ENCODE results near the gene GADD45B. TPM values are rescaled to one million over a fixed set of nuclear protein-coding genes. Genes with fewer than 3 reads are reported as not detected.

The GADD45B gene
- total RNA-seq (16.4 and 32.5 TPM in 2 replicates), polyA plus RNA-seq (61.7 and 72.8 TPM in 2 replicates), polyA minus RNA-seq (ENCODE audit: low replicate concordance) (44.8 and 57.4 TPM in 2 replicates)
- 49.2 and 60.5 TPM in 2 replicates for polyA plus RNA-seq (2012)

DNA sequence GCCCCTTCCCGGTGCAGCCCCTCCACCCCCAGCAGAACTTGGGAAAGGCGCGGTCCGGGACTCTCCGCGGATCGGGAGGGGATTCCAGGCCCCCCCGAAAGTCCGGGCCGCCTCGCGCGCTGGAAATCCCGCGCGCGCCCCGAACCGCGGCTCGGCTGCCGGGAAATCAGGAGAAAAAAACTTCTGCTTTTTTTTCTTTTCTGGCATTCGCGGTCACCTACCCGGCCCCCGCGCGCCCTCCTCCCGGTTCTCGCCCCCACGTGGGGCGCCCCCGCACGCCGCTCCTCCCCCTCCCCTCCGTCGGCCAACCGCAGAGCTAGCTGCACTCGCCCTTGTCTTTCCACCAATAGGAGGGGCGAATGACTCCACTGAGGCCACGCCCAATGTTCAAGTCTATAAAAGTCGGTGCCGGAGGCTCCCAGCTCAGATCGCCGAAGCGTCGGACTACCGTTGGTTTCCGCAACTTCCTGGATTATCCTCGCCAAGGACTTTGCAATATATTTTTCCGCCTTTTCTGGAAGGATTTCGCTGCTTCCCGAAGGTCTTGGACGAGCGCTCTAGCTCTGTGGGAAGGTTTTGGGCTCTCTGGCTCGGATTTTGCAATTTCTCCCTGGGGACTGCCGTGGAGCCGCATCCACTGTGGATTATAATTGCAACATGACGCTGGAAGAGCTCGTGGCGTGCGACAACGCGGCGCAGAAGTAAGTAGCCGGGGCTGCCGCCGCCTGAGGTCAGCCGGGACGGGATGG lies at the start of gene GADD45B:
Gene GADD45B (plus strand): TSS at position 426 of the 749 bp plus-strand sequence. CDS start 232 bp downstream, at position 658.
- no peaks in the 10 kb centered on the region for H3K9me3 ChIP-seq (ENCODE audit: control insufficient read depth, insufficient read depth, low read depth, low read length)
- peak within 1 kb of the TSS; percentile 90 for H3K27ac ChIP-seq (ENCODE audit: insufficient read depth, low read length)
- H3K79me2 ChIP-seq (ENCODE audit: control insufficient read depth, insufficient read depth, low read length): peaks cover 23% of the 10 kb centered on the region
- peak within 1 kb of the TSS; percentile 90 to 100 (median 94) for H3K4me3 ChIP-seq (replicated peaks in 1 of 4; ENCODE audit: control extremely low read depth in 1 of 4, insufficient read depth in 1 of 4, low read depth in 3 of 4, low read length in 4 of 4)
- peak within 1 kb of the TSS; percentile 87 for H3K9ac ChIP-seq (ENCODE audit: insufficient read depth, low read length)
- H4K20me1 ChIP-seq (ENCODE audit: control insufficient read depth, extremely low read depth, insufficient read depth, low read length): no peaks in the 10 kb centered on the region
- H3K36me3 ChIP-seq (ENCODE audit: control insufficient read depth, insufficient read depth, low read length): peaks cover 8% of the 10 kb centered on the region
- H3K4me2 ChIP-seq (ENCODE audit: extremely low read depth, insufficient read depth, low read length): peak within 1 kb of the TSS; percentile 98
- H3K4me1 ChIP-seq (ENCODE audit: control insufficient read depth, extremely low read depth, insufficient read depth, low read length): no peaks in the 10 kb centered on the region
- H2AFZ ChIP-seq (ENCODE audit: low read length): no peak within 1 kb of the TSS
- TF ChIP-seq, protein P1, sequence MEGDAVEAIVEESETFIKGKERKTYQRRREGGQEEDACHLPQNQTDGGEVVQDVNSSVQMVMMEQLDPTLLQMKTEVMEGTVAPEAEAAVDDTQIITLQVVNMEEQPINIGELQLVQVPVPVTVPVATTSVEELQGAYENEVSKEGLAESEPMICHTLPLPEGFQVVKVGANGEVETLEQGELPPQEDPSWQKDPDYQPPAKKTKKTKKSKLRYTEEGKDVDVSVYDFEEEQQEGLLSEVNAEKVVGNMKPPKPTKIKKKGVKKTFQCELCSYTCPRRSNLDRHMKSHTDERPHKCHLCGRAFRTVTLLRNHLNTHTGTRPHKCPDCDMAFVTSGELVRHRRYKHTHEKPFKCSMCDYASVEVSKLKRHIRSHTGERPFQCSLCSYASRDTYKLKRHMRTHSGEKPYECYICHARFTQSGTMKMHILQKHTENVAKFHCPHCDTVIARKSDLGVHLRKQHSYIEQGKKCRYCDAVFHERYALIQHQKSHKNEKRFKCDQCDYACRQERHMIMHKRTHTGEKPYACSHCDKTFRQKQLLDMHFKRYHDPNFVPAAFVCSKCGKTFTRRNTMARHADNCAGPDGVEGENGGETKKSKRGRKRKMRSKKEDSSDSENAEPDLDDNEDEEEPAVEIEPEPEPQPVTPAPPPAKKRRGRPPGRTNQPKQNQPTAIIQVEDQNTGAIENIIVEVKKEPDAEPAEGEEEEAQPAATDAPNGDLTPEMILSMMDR (conservative IDR thresholded peaks at IDR 0.05 in 1 of 2, IDR thresholded peaks at IDR 0.05 in 1 of 2; ENCODE audit: low read depth in 1 of 2, low read length in 2 of 2): no peak
- no peak for TF ChIP-seq EZH2 (IDR thresholded peaks at IDR 0.05; ENCODE audit: low read length, missing control alignments)
- H3K27me3 ChIP-seq (ENCODE audit: control insufficient read depth, insufficient read depth, low read length): no peaks in the 10 kb centered on the region
- peak; percentile 96 to 99 for DNase-seq (ENCODE audit: low read depth in 2 of 2)

DNA sequence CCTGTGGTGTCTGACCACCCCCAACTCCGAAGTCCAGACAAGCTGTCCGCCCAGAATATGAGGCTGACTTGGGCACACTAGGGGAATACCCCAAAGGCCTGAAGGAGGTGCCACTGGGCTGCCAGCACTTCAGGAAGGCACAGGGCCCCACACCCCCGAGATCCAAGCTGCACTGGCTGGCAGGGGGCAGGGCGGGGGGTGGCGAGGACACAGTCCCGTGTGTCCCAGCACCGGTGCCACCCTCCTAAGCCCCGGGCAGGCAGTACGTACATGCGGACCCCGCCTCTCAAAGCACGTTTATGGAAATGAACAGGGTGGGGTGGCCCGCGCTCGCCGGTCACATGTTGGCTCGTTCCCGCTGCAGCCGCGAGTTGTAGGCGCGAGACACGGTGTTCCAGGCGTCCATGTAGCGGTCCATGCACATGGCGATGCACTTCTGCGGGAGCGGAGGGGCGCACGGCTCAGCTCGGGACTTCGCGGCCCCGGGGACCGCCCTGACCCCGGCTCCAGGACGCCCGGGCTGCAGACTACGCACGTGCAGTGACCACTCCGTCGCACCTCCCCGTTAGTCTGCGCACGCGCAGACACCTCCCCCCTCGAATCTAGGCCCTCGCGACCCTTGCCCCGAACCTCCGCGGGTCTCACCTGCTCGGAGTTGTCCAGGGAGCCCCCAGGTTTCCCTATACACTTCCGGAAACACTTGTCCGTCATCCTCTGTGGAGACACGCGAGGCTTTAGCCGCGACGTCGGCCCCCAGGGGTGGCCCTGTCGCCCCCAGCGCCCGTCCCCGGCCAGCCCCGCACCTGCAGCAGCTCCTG lies 49.1 kb upstream of the GADD45B start:
- Histone ChIP-seq H3K79me2 (ENCODE audit: control insufficient read depth, insufficient read depth, low read length) (peaks cover 32% of the 10 kb centered on the region), H3K4me2 (ENCODE audit: extremely low read depth, insufficient read depth, low read length) (peak overlapping the region; percentile 90), H2AFZ (ENCODE audit: low read length) (peak overlapping the region; percentile 60), H3K36me3 (ENCODE audit: control insufficient read depth, insufficient read depth, low read length) (peaks cover 23% of the 10 kb centered on the region), H3K27ac (ENCODE audit: insufficient read depth, low read length) (peak overlapping the region; percentile 98), H3K9ac (ENCODE audit: insufficient read depth, low read length) (peak overlapping the region; percentile 99), H4K20me1 (ENCODE audit: control insufficient read depth, extremely low read depth, insufficient read depth, low read length) (no peaks in the 10 kb centered on the region), H3K27me3 (ENCODE audit: control insufficient read depth, insufficient read depth, low read length) (no peaks in the 10 kb centered on the region), H3K4me3 (replicated peaks in 1 of 4; ENCODE audit: control extremely low read depth in 1 of 4, insufficient read depth in 1 of 4, low read depth in 3 of 4, low read length in 4 of 4) (peak overlapping the region; percentile 72 to 97 (median 89)), H3K4me1 (ENCODE audit: control insufficient read depth, extremely low read depth, insufficient read depth, low read length) (peaks cover 17% of the 10 kb centered on the region), H3K9me3 (ENCODE audit: control insufficient read depth, insufficient read depth, low read depth, low read length) (no peaks in the 10 kb centered on the region)
- TF ChIP-seq, protein P1 (conservative IDR thresholded peaks at IDR 0.05 in 1 of 2, IDR thresholded peaks at IDR 0.05 in 1 of 2; ENCODE audit: low read depth in 1 of 2, low read length in 2 of 2): no peak
- no peak for TF ChIP-seq EZH2 (IDR thresholded peaks at IDR 0.05; ENCODE audit: low read length, missing control alignments)
- peak; percentile 20 to 39 for DNase-seq (ENCODE audit: low read depth in 2 of 2)

Measured in fibroblast of lung (primary cell).